Transverse colon (tissue), 3 donors: ENCODE data around the gene CHCHD6.

Experiments used
- POLR2A ChIP-seq: fragments of 450-650 bp; IDR thresholded peaks from one replicate; pipeline ENCODE4 v1.6.1; 2016; ENCODE audit warnings: antibody characterized with exemption, mild to moderate bottlenecking, moderate library complexity
- POLR2AphosphoS5 ChIP-seq, 3 donors: sonication (generic); formaldehyde crosslinking; IDR thresholded peaks; one replicate each; pipeline ENCODE4 v1.6.1; 2016; ENCODE audit warnings: antibody characterized with exemption in 3 of 3

DNA sequence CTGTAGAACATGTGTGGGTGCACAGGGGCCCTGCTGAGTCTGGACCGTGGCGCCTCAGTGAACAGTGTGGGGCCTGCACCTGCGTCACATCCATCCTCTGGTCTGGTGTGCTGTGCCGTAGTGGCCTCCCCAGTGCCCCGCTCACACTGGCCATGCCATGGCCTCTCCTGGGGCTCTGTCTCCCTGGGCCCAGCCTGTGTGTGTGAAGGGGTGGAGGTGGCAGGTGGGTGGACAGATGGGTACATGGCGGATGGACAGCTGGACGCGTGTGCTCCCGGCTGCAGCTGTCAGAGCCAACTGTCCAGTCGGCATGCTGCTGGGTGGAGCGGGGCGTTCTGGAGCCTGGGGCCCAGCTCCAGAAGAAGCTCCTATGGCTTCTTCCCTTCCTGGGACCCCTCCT, 296.7 kb downstream of the CHCHD6 start:
- TF ChIP-seq POLR2A: no peak
- TF ChIP-seq POLR2AphosphoS5 (IDR thresholded peaks at IDR 0.05): no peak
